Activated CD4-positive, CD25-positive, alpha-beta regulatory T cell treated with anti-CD3 and anti-CD28 coated beads, Interleukin-2, amount 50 U/mL, for 24 hours (primary cell): ENCODE measurements around the gene ALDOC.
"Not testable (repeated sequence)": the region's sequence is repeated elsewhere in the genome, so short reads cannot be mapped to it uniquely, and the experiment has no call there.

Source experiments
- ATAC-seq, 2 donors: fragments of 150-1000 bp; cut with Tn5 transposase; one replicate each; pipeline ENCODE4 v1.10.0; 2021; ENCODE audit warnings: mild to moderate bottlenecking in 1 of 2, moderate library complexity in 1 of 2

ALDOC gene

GRCh38 chr17:28576758-28577465 lies at the start of gene ALDOC:
Gene ALDOC, minus strand, starts transcription at chr17:28576895. Its CDS starts 1,363 bp downstream, at chr17:28575532.
- peak; percentile 93 to 96 for ATAC-seq

- ATAC-seq, result no peak
Observed at GRCh38 chr17:28624148-28624547, 47.5 kb upstream of the ALDOC start.

DNA sequence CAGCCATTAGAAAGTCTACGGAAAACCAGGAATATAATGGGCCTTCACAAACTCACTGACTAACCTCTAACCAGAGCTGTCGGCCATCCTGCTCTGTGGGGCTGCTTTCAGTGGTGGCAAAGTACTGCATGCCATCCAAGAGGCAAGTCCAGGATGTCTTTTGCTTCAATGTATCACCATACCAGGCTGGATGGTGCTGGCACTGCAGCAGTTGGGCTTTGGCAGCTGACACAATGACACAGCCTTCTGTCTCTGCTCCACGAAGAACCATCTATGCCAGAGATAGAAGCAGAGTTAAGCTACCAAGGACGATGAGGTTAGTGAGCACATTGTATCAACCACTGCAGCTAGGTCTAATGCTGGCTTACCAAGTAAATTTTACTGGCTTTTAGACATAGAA lies 47.0 kb upstream of the ALDOC start:
- no peak for ATAC-seq

DNA sequence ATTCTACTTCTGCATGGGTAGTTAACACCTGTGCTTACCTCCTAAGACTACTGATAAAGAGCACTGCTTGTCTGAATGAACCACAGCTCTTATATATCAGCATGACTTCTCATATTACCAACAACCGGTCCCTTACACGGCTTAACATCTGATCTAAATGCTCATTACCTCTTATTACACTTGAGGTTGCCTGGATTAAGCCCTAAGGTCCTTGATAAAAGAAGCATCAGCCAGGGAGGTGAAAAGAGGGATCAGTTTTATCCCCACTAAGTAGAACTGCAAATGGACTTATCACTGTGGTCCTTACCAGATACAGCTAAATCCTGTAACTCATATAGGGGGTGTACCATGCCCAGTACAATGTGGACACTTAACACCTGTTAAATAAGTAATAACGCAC lies 45.5 kb upstream of the ALDOC start:
- ATAC-seq, result no peak

DNA sequence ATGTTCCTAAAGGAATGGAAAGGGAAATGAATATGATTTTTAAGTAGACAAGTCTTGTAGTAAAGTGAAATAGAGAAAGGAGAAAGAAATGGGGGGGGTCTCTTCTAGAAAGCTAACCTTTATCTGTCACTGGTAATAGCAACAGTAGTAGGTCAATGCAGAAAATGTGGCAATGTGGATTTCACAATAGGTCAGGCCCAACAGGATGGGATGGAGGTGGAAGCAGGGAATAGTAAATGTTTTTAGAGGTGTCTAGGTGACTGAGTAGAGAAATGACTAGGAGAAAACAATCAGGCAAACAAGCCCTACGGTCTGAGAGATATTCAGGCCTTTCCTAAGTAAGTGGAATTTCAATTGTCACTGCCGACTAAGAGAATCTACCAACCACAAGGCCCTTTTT lies 43.3 kb upstream of the ALDOC start:
- ATAC-seq, result no peak

- ATAC-seq, result no peak
Observed at GRCh38 chr17:28618464-28618863, 41.8 kb upstream of the ALDOC start.

- ATAC-seq, result no peak
Observed at GRCh38 chr17:28616281-28616680, 39.6 kb upstream of the ALDOC start.

DNA sequence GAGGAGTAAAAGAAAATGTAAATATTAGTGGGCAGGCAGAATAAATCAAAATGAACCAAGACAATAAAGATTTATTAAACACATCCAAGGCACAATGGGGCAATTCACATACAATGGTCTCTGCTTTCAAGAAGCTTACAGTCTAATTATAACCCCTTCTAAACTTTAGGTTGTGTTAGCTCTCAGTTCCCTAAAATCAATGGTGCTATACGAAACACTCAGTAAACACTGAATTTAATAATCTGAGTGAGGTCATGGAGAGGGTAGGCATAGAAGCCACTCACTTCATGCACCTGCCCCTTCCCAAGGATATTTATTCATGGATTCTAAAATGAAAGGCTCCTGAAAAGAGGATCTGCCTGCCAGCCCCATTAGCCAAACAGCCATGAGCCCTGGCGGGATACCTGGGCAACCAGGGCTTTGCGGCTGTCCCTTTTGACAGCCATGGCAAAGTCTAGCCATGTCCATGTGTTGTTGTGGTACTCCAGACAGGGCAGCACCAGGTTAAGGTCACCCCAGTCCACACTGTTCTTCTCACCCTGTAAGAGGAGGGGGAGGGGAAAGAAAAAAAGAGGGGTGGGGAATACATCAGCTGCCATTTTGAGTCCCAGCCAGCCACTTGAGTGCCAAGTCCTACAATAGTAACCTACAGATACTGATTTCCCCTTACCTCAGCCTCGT lies 38.7 kb upstream of the ALDOC start:
- ATAC-seq, result no peak

DNA sequence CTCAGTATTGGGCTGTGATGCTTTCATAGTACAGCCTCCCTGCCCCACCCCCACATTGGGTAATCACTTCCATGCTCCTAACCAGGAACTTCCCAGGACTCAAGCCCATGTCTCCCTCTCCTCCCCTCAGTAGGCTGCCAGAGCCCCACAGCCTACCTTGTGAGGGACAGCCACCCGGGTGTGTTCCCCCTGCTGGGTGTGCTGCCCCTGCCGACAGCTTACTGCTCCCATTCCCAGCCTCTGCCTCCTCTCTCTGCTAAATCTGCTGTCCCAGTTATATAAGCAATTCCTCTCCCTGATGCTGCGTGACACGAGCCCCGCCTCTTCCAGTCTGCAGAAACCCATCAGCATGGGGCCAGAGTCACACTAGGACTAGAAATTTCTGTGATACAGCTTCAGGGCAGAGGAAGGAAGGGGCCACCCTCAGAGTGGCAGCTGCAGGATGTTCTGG lies 37.3 kb upstream of the ALDOC start, which contains the start of gene RSKR:
RSKR (minus strand) TSS at position 255 of the 451 bp plus-strand sequence; CDS start at position 231, 24 bp downstream.
- no peak for ATAC-seq

DNA sequence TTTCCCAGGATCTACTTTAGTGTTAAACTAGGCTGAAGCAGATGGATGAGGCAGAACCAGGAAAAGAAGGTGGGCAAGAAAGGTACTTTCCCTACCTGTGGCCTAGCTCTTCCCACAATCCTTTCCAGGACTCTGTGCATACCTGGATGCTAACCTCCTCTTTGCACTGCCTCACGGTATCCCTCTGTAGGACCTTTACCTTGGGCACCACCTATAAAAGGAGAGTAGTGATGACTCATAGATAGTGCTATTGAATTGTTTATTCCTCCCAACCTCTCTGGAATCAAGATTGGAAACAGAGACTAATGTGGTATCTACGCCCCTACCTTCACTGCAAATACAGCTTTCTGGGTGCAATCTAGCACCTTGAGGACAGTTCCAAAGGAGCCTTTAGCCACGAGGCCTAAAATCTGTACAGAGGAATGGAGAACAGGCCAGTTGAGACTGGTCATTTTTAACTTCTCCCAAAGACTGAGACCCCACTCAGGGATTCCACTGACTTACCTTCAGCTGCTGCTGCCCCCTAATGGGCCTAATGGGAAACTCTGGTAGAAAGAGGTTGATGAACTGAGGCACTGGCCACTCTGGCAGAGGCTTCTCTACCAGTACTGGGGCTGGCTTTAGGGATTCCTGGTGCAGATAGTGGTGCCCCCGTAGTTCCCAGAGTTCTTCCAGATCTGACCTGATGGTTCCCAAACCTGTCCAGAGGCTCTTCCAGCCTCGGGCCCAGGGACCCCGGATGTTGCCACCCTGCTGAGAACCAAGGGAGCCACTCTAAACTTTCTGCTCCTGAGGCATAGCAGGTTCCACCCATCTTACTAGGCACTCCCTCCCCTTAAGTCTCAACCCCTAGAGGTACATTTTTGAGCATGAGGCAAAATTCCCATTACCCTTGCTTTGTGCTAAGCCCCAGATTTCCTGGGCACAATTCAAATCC lies 36.5 kb upstream of the ALDOC start:
- peak in 1 of 2 donors; percentile 57 for ATAC-seq

DNA sequence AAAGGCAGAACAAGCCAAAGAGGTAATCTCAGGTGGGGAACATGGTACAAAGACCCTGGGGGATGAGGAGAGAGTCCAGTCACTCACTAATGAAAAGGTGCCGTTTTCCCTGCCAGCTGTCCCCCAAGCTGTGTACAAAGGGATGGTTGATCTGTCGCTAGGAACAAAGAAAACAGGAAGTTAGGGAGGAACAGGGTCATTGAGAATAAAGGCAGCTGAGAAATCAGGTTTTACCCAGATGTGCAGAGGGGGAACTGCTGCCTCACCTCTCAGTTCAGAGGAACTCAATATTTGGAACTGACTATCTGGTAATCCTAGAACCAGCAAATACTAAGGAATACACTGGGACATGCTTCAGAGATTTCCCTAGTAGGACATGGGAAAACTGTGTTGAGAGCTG lies 35.8 kb upstream of the ALDOC start:
- no peak for ATAC-seq

- ATAC-seq, result no peak
Observed at GRCh38 chr17:28610376-28610775, 33.7 kb upstream of the ALDOC start.

DNA sequence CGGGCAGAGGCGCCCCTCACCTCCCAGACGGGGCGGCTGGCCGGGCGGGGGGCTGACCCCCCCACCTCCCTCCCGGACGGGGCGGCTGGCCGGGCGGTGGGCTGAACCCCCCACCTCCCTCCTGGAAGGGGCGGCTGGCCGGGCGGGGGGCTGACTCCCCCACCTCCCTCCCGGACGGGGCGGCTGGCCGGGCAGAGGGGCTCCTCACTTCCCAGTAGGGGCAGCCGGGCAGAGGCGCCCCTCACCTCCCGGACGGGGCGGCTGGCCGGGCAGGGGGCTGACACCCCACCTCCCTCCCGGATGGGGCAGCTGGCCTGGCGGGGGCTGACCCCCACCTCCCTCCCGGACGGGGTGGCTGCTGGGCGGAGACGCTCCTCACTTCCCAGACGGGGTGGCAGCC lies 27.3 kb upstream of the ALDOC start:
- ATAC-seq, result not testable (repeated sequence)

GRCh38 chr17:28599311-28600184 lies 22.9 kb upstream of the ALDOC start:
- peak; percentile 86 for ATAC-seq

GRCh38 chr17:28598799-28599310 lies 22.2 kb upstream of the ALDOC start, which contains the start of gene SPAG5:
Gene SPAG5, minus strand, starts transcription at chr17:28599025. Its CDS starts 79 bp downstream, at chr17:28598946.
- peak; percentile 90 to 93 for ATAC-seq

DNA sequence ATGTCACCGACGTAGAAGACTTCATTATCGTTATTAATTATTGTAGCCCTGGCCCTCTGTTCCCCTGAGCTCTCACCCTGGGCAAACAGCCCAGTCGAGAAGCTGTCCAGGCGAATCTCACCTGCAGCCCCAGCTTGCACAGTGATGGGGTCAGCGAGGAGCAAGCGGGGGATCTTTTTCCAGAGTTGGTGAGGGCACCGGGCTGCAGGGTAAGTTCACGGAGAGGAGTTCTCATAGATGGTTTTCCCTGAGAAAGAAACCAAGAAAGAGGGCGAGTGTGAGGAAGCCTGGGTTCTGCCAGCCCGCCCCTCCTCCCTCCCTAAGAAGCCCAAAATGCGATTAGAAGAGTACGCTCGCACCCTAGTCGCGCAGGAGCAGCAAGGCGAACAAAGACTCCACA lies 21.7 kb upstream of the ALDOC start:
- ATAC-seq, result no peak

- no peak for ATAC-seq
Observed at GRCh38 chr17:28597606-28598383, 21.1 kb upstream of the ALDOC start.

DNA sequence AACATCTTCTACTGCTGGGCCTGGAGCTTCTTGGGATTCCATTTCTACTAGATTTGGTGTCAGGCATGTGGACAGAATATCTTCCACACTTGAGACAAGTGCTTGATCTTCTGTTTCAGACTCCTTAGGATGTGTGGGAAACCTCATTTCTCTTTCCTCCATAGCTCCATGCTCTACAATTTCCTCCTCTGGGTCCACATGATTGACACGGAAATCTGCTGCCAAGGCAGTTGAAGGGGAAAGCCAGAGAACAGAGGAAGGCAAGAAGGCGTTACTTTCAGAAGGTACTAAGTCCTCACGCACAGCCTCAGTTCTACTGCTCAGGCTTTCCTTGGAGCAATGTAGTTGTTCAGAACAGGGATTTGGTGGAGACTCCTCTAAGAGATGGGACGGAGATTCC lies 15.6 kb upstream of the ALDOC start:
- no peak for ATAC-seq

- no peak for ATAC-seq
Observed at GRCh38 chr17:28585851-28586250, 9.2 kb upstream of the ALDOC start.

- no peak for ATAC-seq
Observed at GRCh38 chr17:28584434-28584833, 7.7 kb upstream of the ALDOC start.

DNA sequence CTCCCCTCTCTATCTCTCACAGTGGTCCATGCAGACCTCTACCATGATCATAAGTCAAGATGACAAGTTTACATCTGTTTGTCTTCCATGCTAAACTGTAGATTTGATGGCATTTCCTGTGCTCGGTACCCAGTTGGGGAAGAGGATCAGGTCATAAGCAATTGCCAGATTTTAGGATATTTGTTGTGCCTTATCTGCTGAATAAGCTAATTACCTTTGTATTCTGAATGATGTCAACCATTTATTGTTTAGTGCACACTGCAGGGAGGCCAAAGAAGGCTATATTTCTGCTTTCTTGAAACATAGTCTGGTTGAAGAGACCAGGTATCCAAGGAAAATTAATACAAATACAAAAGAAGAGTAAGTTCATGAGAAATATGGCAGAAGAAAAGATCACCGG lies 5.8 kb upstream of the ALDOC start:
- no peak for ATAC-seq
